Parathyroid adenoma (tissue), 2 donors: ENCODE data around the gene CISD3.

Experiments used
- H2AFZ ChIP-seq: fragments of 300-600 bp; sonication (generic); one replicate; pipeline ENCODE4 v1.7.0; 2017; ENCODE audit warnings: antibody characterized with exemption, mild to moderate bottlenecking
- H3K27ac ChIP-seq: fragments of 300-600 bp; sonication (generic); one replicate; pipeline ENCODE4 v1.7.0; 2017
- H3K27me3 ChIP-seq: fragments of 300-600 bp; sonication (generic); one replicate; pipeline ENCODE4 v1.7.0; 2017; ENCODE audit warnings: low read length; ENCODE audit not compliant: control insufficient read depth, insufficient read depth
- H3K36me3 ChIP-seq: fragments of 300-600 bp; sonication (generic); one replicate; pipeline ENCODE4 v1.7.0; 2017; ENCODE audit warnings: low read length; ENCODE audit not compliant: control insufficient read depth, insufficient read depth
- H3K4me1 ChIP-seq: fragments of 300-600 bp; sonication (generic); one replicate; pipeline ENCODE4 v1.7.0; 2017; ENCODE audit warnings: control low read depth
- H3K4me2 ChIP-seq: fragments of 300-600 bp; sonication (generic); one replicate; pipeline ENCODE4 v1.7.0; 2017; ENCODE audit warnings: low read length
- H3K4me3 ChIP-seq: fragments of 300-600 bp; sonication (generic); one replicate; pipeline ENCODE4 v1.7.0; 2017; ENCODE audit warnings: low read depth, low read length
- H3K79me2 ChIP-seq: fragments of 300-600 bp; sonication (generic); one replicate; pipeline ENCODE4 v1.7.0; 2017; ENCODE audit warnings: control low read depth
- H3K9ac ChIP-seq: fragments of 300-600 bp; sonication (generic); one replicate; pipeline ENCODE4 v1.7.0; 2017; ENCODE audit warnings: mild to moderate bottlenecking
- H3K9me3 ChIP-seq: fragments of 300-600 bp; sonication (generic); one replicate; pipeline ENCODE4 v1.7.0; 2017; ENCODE audit warnings: low read length; ENCODE audit not compliant: control insufficient read depth
- TF ChIP-seq, protein P1 (sequence below): fragments of 300-600 bp; sonication (generic); IDR thresholded peaks from one replicate; pipeline ENCODE4 v1.7.0; 2017; ENCODE audit warnings: antibody characterized with exemption, mild to moderate bottlenecking
- donor health status: primary hyperparathyroidism.

The CISD3 gene

DNA sequence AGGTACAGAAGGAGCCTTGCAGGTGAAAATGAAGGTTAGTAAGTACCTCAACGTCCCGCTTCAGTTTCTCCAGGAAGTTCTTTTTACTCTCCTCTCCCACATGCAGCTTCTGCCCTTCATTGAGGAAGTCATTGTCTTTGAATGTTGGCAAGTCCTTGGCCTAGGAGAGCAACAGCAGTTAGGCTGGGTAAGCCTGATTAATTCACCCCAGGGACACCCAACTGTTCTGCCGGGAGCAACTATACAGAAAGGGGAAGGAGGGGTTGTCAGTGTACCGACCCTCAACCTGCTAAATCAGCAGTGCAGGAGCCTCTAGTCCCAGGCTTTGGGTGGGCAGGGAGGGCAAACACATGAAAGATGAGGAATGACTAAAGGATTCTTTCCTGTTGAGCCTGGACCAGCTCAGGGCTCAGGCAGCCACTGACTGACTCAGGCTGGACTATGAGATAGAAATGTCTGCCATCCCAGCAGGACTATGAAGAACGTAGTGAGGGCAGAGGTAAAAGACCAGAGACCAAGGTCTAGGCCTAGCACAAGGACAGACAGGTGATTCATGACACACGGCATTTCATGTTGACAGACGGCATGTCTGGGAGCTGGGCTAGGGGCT, 47.6 kb downstream of the CISD3 start:
- Histone ChIP-seq H3K4me1 (no peaks in the 10 kb centered on the region), H3K79me2 (peaks cover 5% of the 10 kb centered on the region), H3K4me3 (no peak overlapping the region), H2AFZ (no peak overlapping the region), H3K27me3 (no peaks in the 10 kb centered on the region), H3K36me3 (no peaks in the 10 kb centered on the region), H3K27ac (no peak overlapping the region), H3K4me2 (no peak overlapping the region), H3K9ac (no peak overlapping the region), H3K9me3 (no peaks in the 10 kb centered on the region)
- TF ChIP-seq, protein P1, sequence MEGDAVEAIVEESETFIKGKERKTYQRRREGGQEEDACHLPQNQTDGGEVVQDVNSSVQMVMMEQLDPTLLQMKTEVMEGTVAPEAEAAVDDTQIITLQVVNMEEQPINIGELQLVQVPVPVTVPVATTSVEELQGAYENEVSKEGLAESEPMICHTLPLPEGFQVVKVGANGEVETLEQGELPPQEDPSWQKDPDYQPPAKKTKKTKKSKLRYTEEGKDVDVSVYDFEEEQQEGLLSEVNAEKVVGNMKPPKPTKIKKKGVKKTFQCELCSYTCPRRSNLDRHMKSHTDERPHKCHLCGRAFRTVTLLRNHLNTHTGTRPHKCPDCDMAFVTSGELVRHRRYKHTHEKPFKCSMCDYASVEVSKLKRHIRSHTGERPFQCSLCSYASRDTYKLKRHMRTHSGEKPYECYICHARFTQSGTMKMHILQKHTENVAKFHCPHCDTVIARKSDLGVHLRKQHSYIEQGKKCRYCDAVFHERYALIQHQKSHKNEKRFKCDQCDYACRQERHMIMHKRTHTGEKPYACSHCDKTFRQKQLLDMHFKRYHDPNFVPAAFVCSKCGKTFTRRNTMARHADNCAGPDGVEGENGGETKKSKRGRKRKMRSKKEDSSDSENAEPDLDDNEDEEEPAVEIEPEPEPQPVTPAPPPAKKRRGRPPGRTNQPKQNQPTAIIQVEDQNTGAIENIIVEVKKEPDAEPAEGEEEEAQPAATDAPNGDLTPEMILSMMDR: no peak

DNA sequence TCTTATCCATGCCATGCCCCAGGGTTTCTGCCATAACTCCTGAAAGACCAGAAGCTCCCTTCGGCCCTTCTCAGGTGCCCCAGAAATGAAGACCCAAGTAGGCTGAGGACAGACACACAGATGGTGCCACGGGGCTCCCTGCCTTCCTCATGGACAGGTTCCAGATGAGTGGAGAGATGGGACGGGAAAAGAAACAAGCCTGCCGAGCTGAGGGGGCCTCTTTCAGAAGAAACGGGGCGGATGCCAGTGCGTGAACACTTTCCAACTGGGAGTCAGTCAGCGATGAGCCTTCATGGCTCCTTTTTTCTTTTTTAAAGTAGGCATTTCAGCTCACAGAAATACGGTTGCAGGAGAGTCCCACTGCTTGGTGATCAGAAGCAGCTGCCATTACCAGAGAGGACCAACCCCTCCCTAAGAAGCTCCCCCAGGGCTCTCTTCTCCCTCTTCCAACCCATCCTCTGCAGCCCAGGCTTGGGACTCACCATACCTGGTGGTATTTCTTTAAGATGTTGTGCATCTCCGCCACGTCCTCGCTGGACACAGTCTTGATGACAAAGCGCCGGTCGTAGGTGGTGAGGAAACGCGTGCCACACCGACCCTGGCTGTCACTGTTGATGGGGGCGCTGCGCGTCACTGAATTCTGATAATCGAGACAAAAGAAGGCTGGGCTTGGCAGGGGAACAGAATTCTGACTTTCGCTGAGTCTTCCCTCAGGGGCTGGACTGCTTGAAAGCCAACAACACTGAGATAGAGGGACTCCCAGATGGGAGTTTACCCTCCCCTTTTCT, 50.0 kb downstream of the CISD3 start:
- Histone ChIP-seq H3K27ac (no peak overlapping the region), H3K4me1 (no peaks in the 10 kb centered on the region), H3K9me3 (no peaks in the 10 kb centered on the region), H3K4me3 (no peak overlapping the region), H3K9ac (no peak overlapping the region), H2AFZ (no peak overlapping the region), H3K36me3 (no peaks in the 10 kb centered on the region), H3K27me3 (no peaks in the 10 kb centered on the region), H3K79me2 (peaks cover 5% of the 10 kb centered on the region), H3K4me2 (no peak overlapping the region)
- TF ChIP-seq, protein P1: no peak

DNA sequence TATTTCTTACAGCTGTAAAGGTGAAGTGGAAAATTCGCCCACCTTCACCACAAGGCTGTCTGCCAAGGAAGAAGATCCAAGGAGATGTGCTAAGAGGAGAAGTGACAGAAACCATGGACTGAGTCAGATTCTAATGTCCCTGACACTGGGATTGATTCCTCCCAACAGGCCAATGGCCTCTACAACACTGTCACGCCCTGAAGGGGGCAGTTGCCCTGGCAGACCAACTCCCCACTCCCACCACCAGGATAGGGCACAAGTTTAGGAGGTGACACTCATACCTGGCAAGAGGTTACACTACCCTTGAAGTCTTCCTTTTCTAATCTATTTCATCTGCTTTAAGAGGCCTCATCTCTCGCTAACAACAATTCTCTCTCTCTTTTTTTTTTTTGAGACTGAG, 53.1 kb downstream of the CISD3 start:
- H3K36me3 ChIP-seq: no peaks in the 10 kb centered on the region
- no peaks in the 10 kb centered on the region for H3K9me3 ChIP-seq
- H3K4me1 ChIP-seq: no peaks in the 10 kb centered on the region
- TF ChIP-seq, protein P1: no peak
- H3K27ac ChIP-seq: no peak overlapping the region
- H3K79me2 ChIP-seq: peaks cover 17% of the 10 kb centered on the region
- no peak overlapping the region for H3K4me2 ChIP-seq
- H3K4me3 ChIP-seq: no peak overlapping the region
- no peaks in the 10 kb centered on the region for H3K27me3 ChIP-seq
- no peak overlapping the region for H2AFZ ChIP-seq
- H3K9ac ChIP-seq: no peak overlapping the region
